DOHH2 (cell line): ENCODE data around the gene GABRG3.

Experiments used
- CTCF ChIP-seq: fragments of 200-600 bp; sonication (generic); IDR thresholded peaks from one replicate; pipeline ENCODE4 v1.5.1; 2014; ENCODE audit warnings: antibody characterized with exemption, mild to moderate bottlenecking, low read depth, low read length; ENCODE audit not compliant: poor library complexity, severe bottlenecking
- EZH2phosphoT487 ChIP-seq: fragments of 200-600 bp; sonication (generic); IDR thresholded peaks from 2 replicates; pipeline ENCODE4 v1.6.1; 2017; ENCODE audit warnings: borderline replicate concordance, mild to moderate bottlenecking, antibody characterized with exemption, low read length, moderate library complexity, mixed read lengths

- TF ChIP-seq EZH2phosphoT487, result no peak
- TF ChIP-seq CTCF, result no peak
Observed at GRCh38 chr15:27025481-27025966, 54.5 kb downstream of the GABRG3 start.
